Spinal cord (tissue), 10 donors: Measurements from ENCODE around the gene FEZ2. TPM values are rescaled to one million over a fixed set of nuclear protein-coding genes. Genes with fewer than 3 reads are reported as not detected.

Source experiments
- DNase-seq, 6 donors: peaks; one replicate each; pipeline versions ENCODE4 v3.0.0 to v3.0.0-alpha.2; 2013 to 2015; ENCODE audit warnings: low spot score in 6 of 6, low read depth in 4 of 6
- H3K27ac ChIP-seq: one replicate; pipeline ENCODE4 v1.5.1; 2013; ENCODE audit warnings: low read depth, low read length, control low read depth
- H3K27me3 ChIP-seq: one replicate; pipeline ENCODE4 v1.6.1; 2013; ENCODE audit warnings: low read length; ENCODE audit not compliant: control insufficient read depth, insufficient read depth
- H3K36me3 ChIP-seq: one replicate; pipeline ENCODE4 v1.6.1; 2013; ENCODE audit warnings: low read length; ENCODE audit not compliant: control insufficient read depth, insufficient read depth
- H3K4me1 ChIP-seq: one replicate; pipeline ENCODE4 v1.6.1; 2013; ENCODE audit warnings: low read length; ENCODE audit not compliant: control insufficient read depth, insufficient read depth
- H3K4me3 ChIP-seq: one replicate; pipeline ENCODE4 v1.5.1; 2013; ENCODE audit warnings: low read depth, low read length, control low read depth
- H3K9me3 ChIP-seq: one replicate; pipeline ENCODE4 v1.6.1; 2013; ENCODE audit warnings: low read length; ENCODE audit not compliant: control insufficient read depth, insufficient read depth
- WGBS: methylation state at CpG from one replicate; pipeline ENCODE4 v1.1.5; 2013; ENCODE audit warnings: missing lambda C conversion rate; ENCODE audit not compliant: insufficient coverage; 5-methylcytosine and 5-hydroxymethylcytosine counted together
- long read RNA-seq, 4 donors: transcript quantifications; one replicate each; lab custom pipeline, GENCODE V29; 2026
- polyA plus RNA-seq, 2 donors: library from polyadenylated mRNA; unstranded; fragments of 120-200 nt; gene quantifications; one replicate each; pipeline ENCODE4 v1.2.1, GENCODE V29; 2013; ENCODE audit not compliant: insufficient read length in 2 of 2
- total RNA-seq, 2 donors: library from RNA; depleted of rRNA in 1 of 2; stranded (reverse); fragments of 120-200 nt in 1 of 2; fragments of >200 nt in 1 of 2; gene quantifications; one replicate each; pipeline versions ENCODE4 v1.2.3 to v1.2.4, GENCODE V29; 2013 to 2014
- donor health status: healthy.

Gene FEZ2
- total RNA-seq (100 to 1,000 TPM in 1 of 2 donors, 10 to 100 TPM in 1; 79.6 to 120 TPM), polyA plus RNA-seq (100 to 1,000 TPM; 100 to 133 TPM)
- long read RNA-seq, donor 1, full-length matches to known transcripts = 24 of 64 reads
- long read RNA-seq, donor 1, partial matches to known transcripts = 40 of 64 reads
- long read RNA-seq, donor 1, other reads (novel, unspliced or antisense) = 0 of 64 reads
- long read RNA-seq, donor 2, full-length matches to known transcripts = 9 of 27 reads
- long read RNA-seq, donor 2, partial matches to known transcripts = 18 of 27 reads
- long read RNA-seq, donor 2, other reads (novel, unspliced or antisense) = 0 of 27 reads
- long read RNA-seq, donor 3, transcript FEZ2-203 (9 exons, 2,097 nt) = major isoform, 6 of 43 reads
- long read RNA-seq, donor 3, partial matches to known transcripts = 30 of 43 reads
- long read RNA-seq, donor 3, other reads (novel, unspliced or antisense) = 0 of 43 reads
- long read RNA-seq, donor 4, full-length matches to known transcripts = 22 of 43 reads
- long read RNA-seq, donor 4, partial matches to known transcripts = 21 of 43 reads
- long read RNA-seq, donor 4, other reads (novel, unspliced or antisense) = 0 of 43 reads

- Histone ChIP-seq H3K4me3 (peak within 1 kb of the TSS; percentile 80), H3K27ac (peak within 1 kb of the TSS; percentile 57), H3K27me3 (no peaks in the 10 kb centered on the region), H3K36me3 (no peaks in the 10 kb centered on the region), H3K9me3 (no peaks in the 10 kb centered on the region), H3K4me1 (peaks cover 10% of the 10 kb centered on the region)
- WGBS = under 1% methylated on average over 66 of the region's 81 CpGs
- peak; percentile 35 to 87 (median 45) for DNase-seq
Measured at GRCh38 chr2:36597532-36598377, at the start of gene FEZ2. FEZ2 (minus strand) TSS chr2:36598168; CDS start chr2:36598142, 26 bp downstream.

GRCh38 chr2:36634981-36635597 is 37.1 kb upstream of the FEZ2 start:
- WGBS = 83% methylated on average over 1 of the region's 3 CpGs
- Histone ChIP-seq H3K27ac (no peak overlapping the region), H3K36me3 (no peaks in the 10 kb centered on the region), H3K27me3 (no peaks in the 10 kb centered on the region), H3K4me1 (no peaks in the 10 kb centered on the region), H3K9me3 (no peaks in the 10 kb centered on the region), H3K4me3 (no peak overlapping the region)
- DNase-seq = peak in 1 of 6 donors; percentile 58

GRCh38 chr2:36633470-36634092 is 35.6 kb upstream of the FEZ2 start:
- no peak for DNase-seq
- Histone ChIP-seq H3K36me3 (no peaks in the 10 kb centered on the region), H3K4me1 (no peaks in the 10 kb centered on the region), H3K27me3 (no peaks in the 10 kb centered on the region), H3K9me3 (no peaks in the 10 kb centered on the region), H3K27ac (no peak overlapping the region), H3K4me3 (no peak overlapping the region)
- WGBS = 100% methylated on average over 1 of the region's 2 CpGs

GRCh38 chr2:36626756-36627155 is 28.8 kb upstream of the FEZ2 start:
- no peak overlapping the region for H3K4me3 ChIP-seq
- no peaks in the 10 kb centered on the region for H3K9me3 ChIP-seq
- H3K27ac ChIP-seq = no peak overlapping the region
- DNase-seq = no peak
- no CpG with 5 or more reads among the region's 3 CpGs for WGBS
- no peaks in the 10 kb centered on the region for H3K27me3 ChIP-seq
- no peaks in the 10 kb centered on the region for H3K36me3 ChIP-seq
- no peaks in the 10 kb centered on the region for H3K4me1 ChIP-seq

- Histone ChIP-seq H3K9me3 (no peaks in the 10 kb centered on the region), H3K36me3 (no peaks in the 10 kb centered on the region), H3K27ac (no peak overlapping the region), H3K4me1 (no peaks in the 10 kb centered on the region), H3K4me3 (no peak overlapping the region), H3K27me3 (no peaks in the 10 kb centered on the region)
- WGBS = 100% methylated on average over 1 of the region's 3 CpGs
- no peak for DNase-seq
Measured at GRCh38 chr2:36626071-36626470, 28.1 kb upstream of the FEZ2 start.

- H3K9me3 ChIP-seq = no peaks in the 10 kb centered on the region
- no peaks in the 10 kb centered on the region for H3K36me3 ChIP-seq
- no peak overlapping the region for H3K27ac ChIP-seq
- WGBS = no CpG with 5 or more reads among the region's 2 CpGs
- DNase-seq = no peak
- no peaks in the 10 kb centered on the region for H3K27me3 ChIP-seq
- no peak overlapping the region for H3K4me3 ChIP-seq
- H3K4me1 ChIP-seq = no peaks in the 10 kb centered on the region
Measured at GRCh38 chr2:36625304-36625703, 27.3 kb upstream of the FEZ2 start.

GRCh38 chr2:36620321-36620720 is 22.4 kb upstream of the FEZ2 start:
- no peak overlapping the region for H3K4me3 ChIP-seq
- H3K4me1 ChIP-seq = no peaks in the 10 kb centered on the region
- WGBS = 90% methylated on average over 2 of the region's 2 CpGs
- H3K27me3 ChIP-seq = no peaks in the 10 kb centered on the region
- no peak overlapping the region for H3K27ac ChIP-seq
- H3K36me3 ChIP-seq = no peaks in the 10 kb centered on the region
- no peak for DNase-seq
- no peaks in the 10 kb centered on the region for H3K9me3 ChIP-seq

GRCh38 chr2:36618381-36618780 is 20.4 kb upstream of the FEZ2 start:
- DNase-seq = peak in 3 of 6 donors; percentile 23 to 90 (median 58)
- no peaks in the 10 kb centered on the region for H3K9me3 ChIP-seq
- H3K27ac ChIP-seq = no peak overlapping the region
- H3K36me3 ChIP-seq = no peaks in the 10 kb centered on the region
- no CpG with 5 or more reads among the region's 1 CpG for WGBS
- no peaks in the 10 kb centered on the region for H3K4me1 ChIP-seq
- H3K4me3 ChIP-seq = no peak overlapping the region
- no peaks in the 10 kb centered on the region for H3K27me3 ChIP-seq

GRCh38 chr2:36616947-36617346 is 19.0 kb upstream of the FEZ2 start:
- Histone ChIP-seq H3K4me1 (no peaks in the 10 kb centered on the region), H3K27ac (no peak overlapping the region), H3K9me3 (no peaks in the 10 kb centered on the region), H3K36me3 (no peaks in the 10 kb centered on the region), H3K27me3 (no peaks in the 10 kb centered on the region), H3K4me3 (no peak overlapping the region)
- no peak for DNase-seq
